NCI-H128 (cell line): ENCODE results near the gene CATSPER3.
"Not testable (repeated sequence)": the region's sequence is repeated elsewhere in the genome, so short reads cannot be mapped to it uniquely, and the experiment has no call there.

Experiments
- DNase-seq: peaks from one replicate; lab custom pipeline; 2025; ENCODE audit not compliant: unreplicated experiment; lab: John Stamatoyannopoulos, UW

The CATSPER3 gene

DNA sequence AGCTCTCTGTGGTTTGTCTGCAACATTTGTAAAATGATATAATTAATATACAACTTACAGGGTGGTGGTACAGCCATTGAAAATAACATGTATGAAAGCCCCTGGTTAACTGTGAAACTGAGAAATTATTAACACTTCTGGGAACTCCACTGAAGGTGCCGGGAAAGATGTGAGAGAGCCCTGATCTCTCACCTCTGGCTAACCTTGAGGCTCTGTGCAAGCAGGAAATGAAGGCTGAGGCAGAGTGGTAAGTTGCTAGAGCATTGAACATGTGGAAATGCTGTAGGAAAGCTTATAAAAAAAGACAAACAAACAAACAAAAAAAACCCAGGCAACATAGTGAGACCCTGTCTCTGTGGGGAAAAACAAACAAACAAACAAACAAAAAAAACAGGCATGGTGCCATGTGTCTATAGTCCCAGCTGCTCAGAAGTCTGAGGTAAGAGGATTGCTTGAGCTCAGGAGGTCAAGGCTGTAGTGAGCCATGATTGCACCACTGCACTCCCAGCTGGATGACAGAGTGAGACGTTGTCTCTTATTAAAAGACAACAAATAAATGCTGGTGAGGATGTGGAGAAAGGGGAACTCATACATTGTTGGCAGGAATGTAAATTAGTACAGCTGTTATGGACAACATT is 7.5 kb downstream of the CATSPER3 start:
- DNase-seq = no peak

DNA sequence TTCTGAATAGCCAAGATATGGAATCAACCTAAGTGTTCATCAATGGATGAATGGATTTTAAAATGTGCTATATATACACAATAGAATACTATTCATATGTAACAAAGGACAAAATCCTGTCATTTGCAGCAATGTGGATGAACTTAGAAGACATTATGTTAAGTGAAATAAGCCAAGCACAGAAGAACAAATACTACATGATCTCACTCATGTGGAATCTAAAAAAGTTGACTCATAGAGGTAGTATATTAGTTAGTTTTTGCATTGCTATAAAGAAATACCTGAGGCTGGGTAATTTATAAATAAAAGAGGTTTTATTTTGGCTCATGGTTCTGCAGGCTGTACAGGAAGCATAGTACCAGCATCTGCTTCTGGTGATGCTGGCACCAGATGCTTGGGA is 8.1 kb downstream of the CATSPER3 start:
- no peak for DNase-seq

DNA sequence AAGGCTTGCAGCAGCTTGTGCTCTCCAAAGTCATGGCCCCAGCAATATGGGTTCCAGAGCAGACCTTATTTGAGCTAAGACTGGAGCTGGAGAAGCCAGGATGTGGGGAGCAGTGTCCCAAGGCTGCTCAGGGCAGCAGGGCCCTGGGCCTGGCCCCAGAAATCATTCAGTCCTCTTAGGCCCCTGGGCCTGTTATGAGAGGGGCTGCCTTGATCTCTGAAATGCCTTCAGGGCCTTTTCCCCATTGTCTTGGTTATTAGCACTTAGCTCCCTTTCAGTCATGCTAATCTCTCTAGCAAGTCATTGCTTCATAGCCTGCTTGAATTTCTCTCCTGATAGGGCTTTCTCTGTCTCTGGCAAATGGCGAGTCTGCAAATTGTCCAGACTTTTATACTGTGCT is 9.1 kb downstream of the CATSPER3 start:
- no peak for DNase-seq

DNA sequence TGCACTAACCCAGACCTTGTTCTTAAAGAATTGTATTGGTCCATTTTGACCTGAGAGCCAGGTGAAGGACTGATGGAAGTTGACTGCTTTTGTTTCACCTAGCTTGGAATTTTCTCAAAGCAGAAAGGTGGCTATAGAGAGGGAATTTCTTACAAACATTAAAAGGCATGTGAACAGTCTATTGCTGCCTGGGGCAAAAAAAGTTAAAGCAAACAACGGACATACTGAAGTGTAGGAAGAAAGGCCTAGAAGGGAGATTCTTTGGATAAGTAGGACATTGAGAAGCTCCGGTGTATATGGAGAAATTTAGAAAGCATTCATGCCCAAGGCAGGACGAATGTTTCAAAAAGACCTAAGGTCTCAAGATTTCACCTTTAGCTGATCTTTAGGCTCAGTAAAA is 11.7 kb downstream of the CATSPER3 start:
- no peak for DNase-seq

DNA sequence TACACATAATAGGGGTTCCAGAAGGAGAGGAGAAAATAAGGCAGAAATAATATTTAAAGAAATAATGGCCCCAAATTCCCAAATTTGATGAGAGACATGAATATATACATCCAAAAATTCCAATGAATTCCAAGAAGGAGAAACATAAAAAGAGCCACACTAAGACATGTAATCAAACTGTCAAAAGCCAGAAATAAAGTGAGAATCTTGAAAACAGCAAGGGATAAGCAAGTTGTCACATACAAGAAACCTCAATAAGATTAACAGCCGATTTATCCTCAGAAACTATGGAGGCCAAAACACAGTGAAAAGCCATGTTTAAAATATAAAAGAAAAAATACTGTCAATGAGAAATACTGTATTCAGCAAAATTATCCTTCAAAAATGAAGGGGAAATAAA is 14.5 kb downstream of the CATSPER3 start:
- DNase-seq = no peak

DNA sequence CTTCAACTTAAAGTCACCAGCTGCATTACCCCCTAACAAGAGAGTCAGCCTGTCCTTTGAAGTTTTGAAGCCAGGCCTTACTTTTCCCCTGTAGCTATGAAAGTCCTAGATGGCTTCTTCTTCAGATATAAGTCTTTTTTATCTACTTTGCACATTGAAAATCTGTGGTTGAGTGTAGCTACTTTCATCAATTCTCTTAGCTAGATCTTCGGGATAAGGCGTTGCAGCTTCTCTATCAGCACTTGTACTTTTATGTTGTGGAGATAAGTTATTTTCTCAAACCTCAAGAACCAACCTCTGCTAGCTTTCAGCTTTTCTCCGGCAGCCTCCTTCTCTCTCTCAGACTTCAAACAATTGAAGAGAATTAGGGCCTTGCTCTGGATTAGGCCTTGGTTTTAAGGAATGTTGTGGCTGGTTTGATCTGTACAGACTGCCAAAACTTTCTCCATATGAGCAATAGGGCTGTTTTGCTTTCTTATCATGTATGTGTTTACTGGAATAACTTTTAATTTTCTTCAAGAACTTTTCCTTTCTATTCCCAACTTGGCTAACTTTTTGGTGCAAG is 21.6 kb downstream of the CATSPER3 start:
- DNase-seq = no peak

DNA sequence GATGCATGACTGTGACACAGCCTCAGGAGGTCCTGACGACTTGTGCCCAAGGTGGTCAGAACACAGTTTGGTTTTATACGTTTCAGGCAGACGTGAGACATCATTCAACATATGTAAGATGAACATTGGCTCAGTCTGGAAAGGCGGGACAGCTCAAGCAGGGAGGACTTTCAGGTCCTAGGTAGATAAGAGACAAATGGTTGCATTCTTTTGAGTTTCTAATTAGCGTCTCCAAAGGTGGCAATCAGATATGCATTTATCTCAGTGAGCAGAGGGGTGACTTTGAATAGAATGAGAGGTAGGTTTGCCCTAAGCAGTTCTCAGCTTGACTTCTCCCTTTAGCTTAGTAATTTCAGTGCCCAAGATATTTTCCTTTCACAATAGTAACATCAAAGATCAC is 22.5 kb downstream of the CATSPER3 start:
- DNase-seq = not testable (repeated sequence)

DNA sequence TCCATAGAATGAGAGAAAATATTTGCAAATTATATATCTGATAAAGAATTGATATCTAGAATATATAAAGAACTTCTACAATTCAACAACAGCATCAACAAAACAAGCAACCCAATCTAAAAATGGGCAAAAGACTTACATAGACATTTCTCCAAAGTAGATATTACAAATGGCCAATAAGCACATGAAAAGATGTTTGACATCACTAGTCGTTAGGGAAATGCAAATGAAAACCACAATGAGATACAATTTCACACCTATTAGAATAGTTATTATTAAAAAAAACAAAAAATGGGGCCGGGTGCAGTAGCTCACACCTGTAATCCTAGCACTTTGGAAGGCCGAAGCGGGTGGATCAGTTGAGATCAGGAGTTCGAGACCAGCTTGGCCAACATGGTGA is 24.4 kb downstream of the CATSPER3 start:
- DNase-seq = no peak

DNA sequence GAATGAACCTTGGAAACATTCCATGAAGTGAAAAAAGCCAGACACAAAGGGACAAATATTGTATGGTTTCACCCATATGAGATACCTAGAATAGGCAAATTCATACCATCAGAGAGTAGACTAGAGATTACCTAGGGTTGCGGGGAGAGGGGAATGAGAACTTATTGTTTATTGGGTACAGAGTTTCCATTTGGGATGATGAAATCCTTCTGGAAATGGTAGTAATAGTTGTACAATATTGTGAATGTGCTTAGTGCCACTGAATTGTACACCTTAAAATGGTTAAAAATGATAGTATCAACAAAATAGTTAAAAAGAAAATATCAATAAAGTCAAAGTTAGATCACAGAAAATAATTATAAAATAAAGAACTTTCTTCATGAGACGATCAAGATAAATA is 25.5 kb downstream of the CATSPER3 start:
- no peak for DNase-seq

DNA sequence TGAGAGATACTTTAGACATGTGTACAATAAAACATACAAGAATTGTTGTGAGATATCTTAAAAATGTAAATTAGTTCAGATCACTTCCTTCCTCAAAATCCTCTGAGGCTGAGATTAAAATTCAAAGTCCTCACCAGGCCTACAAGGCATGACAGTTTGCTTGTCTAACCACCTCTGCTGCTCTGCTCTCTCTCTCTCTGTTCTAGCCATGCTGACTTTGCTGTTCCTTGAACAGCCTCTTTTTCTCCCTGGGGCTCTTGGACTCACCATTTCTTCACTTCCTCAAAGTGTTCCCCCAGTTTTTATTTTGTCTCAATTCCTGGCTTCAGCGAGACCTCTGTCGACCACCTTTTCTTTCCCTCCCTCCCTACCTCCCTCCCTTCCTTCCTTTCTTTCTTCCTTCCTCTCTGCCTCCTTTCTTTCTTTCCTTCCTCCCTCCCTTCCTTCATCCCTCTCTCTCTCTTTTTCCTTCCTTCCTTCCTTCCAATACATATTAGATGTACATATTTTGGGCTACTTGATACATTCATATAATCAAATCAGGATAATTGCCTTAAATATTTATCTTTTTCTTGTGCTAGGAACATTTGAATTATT is 27.0 kb downstream of the CATSPER3 start:
- DNase-seq = no peak

DNA sequence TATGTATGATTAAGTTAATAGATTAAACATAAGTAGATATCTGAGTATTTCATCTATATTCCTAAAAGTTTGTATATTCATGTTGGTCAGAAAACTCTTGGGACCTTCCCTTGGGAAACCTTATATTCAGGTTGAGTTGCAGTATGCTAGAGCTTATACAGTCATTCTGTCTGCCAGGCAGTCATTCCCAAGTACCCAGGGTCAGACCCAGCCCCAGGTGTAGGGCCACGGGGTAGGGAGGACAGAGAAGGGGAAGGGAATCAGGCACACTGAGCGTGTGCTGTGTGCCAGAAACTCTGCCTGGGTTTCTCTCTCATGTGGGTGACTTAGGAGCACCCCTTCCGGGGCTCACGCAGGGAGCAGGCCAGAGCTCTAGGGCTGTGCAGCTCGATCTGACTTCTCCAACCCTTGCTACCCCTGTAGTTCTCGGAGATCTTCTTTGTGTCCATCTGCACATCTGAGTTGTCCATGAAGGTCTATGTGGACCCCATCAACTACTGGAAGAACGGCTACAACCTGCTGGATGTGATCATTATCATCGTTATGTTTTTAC is 28.2 kb downstream of the CATSPER3 start:
- no peak for DNase-seq

DNA sequence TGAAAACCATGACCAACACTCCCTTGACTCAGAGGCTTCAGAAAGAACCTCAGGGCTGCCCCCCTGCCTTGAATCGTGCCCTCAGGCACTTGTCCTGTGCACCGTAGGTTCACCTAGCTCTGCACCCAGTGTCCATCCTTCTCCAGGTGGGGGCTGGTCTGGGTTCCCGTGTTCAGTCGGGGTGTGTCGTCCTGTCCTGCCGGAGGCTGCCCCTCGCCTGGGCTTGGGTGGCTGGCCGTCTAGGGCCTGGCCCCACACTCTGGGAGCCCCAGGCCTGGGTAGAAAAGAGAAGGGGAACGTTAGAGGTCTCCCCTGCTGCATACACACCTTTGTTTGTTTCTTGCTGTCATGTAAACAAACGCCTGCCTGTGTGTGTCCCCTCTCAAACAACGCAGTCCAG is 29.3 kb downstream of the CATSPER3 start:
- no peak for DNase-seq

DNA sequence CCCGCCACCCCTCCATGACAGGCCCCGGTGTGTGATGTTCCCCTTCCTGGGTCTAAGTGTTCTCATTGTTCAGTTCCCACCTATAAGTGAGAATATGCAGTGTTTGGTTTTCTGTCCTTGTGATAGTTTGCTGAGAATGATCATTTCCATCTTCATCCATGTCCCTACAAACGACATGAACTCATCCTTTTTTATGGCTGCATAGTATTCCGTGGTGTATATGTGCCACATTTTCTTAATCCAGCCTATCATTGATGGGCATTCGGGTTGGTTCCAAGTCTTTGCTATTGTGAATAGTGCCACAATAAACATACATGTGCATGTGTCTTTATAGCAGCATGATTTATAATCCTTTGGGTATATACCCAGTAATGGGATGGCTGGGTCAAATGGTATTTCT is 30.4 kb downstream of the CATSPER3 start:
- not testable (repeated sequence) for DNase-seq

DNA sequence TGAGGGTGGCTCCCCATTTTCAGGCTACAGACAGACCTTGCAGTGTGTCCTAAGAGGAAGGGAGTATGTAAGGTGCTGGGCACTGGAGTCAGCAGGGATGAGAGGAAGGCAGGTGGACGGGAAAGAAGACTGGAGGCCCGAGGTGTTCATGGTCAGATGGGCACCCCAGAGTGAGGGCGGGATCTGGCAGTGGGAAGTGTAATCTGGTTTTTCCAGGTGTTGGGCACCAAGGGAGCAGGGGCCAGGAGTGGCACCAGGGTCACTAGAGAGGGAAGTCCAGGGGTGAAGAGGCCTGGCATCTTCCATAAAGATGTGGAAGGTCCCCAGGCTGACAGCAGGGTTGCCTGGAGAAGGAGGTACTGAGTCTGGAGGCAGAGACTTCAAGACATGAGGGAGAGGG is 36.7 kb downstream of the CATSPER3 start:
- no peak for DNase-seq

DNA sequence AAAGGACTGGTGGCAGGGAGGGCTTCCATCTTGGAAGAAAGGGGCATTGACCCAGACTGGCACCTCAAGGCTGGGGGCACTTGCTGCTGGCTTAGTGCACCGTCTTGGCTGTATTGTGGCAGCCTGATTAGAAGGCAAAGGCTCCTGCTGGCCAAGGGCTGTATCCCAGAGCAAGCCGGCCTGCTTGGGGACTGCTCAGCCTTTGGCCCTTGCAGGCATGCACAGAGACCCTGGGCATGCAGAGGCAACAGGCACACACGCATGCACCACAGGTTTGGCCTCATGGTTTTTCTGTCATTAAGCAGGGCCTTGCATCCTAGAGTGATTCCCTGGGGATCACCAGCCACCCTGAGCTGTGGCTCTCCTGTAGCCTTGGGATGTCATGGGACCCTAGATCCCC is 37.4 kb downstream of the CATSPER3 start:
- no peak for DNase-seq

DNA sequence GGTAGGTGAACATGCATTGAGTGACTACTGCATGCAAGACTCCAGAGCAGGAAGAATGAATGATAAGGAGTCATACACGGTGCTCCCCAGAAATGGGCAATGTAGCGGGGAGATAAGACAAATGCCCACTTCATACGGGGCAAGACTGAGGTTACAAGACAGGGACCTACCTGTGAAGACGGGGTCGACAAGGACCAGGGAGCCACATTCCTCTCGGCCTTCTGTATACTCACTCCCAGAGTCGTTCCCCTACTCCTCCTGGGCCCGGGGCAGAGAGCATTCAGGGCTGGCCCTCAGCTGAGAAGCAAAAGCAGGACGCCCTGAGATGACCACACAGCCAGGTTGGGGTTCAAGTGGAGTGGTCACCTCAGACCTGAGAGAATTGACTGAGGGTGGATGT is 39.6 kb downstream of the CATSPER3 start:
- no peak for DNase-seq

DNA sequence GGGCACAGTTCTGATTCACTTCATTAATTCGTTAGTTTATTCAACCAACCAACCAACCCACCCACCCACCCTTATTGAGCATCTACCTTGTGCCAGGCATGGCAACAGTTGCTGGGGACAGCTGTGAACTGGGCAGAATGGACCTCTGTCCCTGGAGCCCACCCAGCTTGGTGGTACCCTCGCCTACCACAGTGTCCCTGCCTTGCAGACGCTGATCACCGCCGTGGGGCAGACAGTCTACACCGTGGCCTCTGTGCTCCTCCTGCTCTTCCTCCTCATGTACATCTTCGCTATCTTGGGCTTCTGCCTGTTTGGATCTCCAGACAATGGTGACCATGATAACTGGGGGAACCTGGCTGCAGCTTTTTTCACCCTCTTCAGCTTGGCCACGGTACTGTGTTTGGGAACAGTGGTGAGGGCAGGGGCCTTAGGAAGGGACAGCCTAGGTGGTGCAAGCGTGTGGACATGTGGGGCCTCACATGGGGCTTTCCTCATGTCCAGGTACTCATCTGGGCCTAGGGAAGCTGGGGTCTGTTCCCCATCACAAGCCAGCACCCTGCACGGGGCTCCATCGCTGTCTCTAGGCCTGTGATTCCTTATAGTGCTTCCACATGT is 40.1 kb downstream of the CATSPER3 start:
- DNase-seq = no peak

DNA sequence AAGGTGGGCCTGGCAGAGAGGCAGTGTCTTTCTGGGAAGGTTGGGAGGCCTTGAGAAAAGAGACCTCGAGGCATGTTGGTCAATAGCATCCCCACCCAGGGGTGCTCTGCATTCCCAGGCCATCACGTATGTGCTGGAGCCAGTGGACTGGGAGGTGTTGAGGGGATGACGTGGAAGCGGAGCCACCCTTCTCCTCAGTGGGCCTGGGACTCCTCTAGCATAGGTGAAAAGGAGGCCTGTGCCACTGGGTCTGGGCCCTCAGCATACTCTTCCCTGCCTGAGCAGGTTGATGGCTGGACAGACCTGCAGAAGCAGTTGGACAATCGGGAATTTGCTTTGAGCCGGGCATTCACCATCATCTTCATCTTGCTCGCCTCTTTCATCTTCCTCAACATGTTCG is 40.8 kb downstream of the CATSPER3 start:
- DNase-seq = no peak

DNA sequence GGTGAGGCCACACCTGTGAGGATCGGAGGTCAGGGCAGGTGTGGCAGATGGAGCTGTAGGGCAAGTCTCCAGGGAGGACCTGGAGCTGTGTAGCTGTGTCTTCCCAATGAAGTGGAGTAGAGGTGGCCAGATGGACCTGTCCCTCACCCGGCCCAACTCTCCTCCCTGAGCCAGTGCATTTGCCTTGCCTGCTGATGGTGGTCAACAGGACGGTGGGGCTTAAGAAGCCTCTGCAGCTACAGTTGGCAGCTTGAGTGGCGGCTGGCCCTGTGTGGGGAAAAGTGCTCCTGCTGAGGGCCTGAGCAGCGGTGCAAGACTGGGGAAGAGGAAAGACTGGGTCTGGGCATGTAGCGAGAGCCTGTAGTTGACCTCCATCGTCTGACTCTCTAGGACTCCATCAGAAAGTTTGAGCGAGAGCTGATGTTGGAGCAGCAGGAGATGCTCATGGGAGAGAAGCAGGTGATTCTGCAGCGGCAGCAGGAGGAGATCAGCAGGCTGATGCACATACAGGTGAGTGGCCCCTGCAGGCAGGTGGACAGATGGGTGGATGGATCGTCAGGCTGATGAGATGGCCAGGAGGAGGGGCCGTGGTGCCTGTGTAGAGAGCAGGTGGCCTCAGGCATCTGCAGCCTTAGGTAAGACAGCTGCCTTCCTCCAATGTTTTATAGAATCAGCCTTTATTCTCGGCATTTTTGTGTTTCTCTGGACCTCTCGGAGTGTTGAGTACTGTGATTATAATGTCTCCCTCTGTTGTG is 41.5 kb downstream of the CATSPER3 start:
- DNase-seq = no peak

DNA sequence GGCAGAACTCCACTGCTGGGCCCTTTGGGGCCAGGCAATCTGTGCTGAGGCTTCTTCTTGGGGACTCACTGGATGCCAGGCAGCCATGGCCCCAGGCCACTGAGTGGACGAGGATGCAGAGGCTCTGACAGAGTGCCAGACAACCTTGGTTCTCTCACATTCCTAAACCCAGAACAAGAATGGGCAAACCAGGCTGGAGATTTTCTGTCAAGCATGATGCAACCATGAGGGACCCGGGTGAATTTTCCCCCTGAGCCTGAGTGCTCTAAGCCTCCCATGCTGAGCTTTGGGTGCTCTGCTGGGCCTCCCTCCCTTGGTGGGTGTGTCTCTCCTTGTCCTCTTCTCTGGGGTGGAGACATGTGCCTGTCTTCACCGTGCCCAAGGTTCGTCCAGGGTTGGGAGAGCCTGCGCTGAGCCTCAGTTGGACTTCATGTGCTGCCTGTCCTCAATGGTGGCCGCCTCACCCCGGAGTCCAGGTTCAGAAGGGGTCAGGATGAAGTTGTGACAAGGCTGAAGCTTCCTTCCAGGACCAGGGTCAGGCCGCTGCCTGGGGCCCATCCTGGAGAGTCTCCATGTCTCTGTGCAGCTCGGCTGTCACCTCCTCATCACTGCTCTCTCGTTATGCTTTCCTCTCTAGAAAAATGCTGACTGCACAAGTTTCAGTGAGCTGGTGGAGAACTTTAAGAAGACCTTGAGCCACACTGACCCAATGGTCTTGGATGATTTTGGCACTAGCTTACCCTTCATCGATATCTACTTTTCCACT is 42.2 kb downstream of the CATSPER3 start:
- no peak for DNase-seq
